SJSA1 (cell line): ENCODE measurements around the gene PRR20D. TPM values are rescaled to one million over a fixed set of nuclear protein-coding genes. Genes with fewer than 3 reads are reported as not detected.

Experiments
- DNase-seq, 2 experiments: peaks; one replicate each; pipeline ENCODE4 v3.0.0-alpha.2; 2015 to 2020; ENCODE audit warnings: low spot score in 2 of 2, low read depth in 1 of 2
- H3K27ac ChIP-seq: fragments of 250-450 bp; sonication (Bioruptor Pico); 2 replicates; pipeline ENCODE4 v1.5.1; 2020; ENCODE audit warnings: mild to moderate bottlenecking, moderate library complexity
- H3K27me3 ChIP-seq: fragments of 250-450 bp; sonication (Bioruptor Pico); replicated peaks from 2 replicates; pipeline ENCODE4 v1.5.1; 2020; ENCODE audit warnings: mild to moderate bottlenecking, moderate library complexity
- H3K36me3 ChIP-seq: fragments of 250-450 bp; sonication (Bioruptor Pico); 2 replicates; pipeline ENCODE4 v1.5.1; 2020; ENCODE audit warnings: mild to moderate bottlenecking
- H3K4me1 ChIP-seq: fragments of 250-450 bp; sonication (Bioruptor Pico); replicated peaks from 2 replicates; pipeline ENCODE4 v1.6.1; 2021; ENCODE audit warnings: mild to moderate bottlenecking
- H3K4me3 ChIP-seq: fragments of 250-450 bp; sonication (Bioruptor Pico); 2 replicates; pipeline ENCODE4 v1.5.1; 2020; ENCODE audit warnings: mild to moderate bottlenecking
- H3K9me3 ChIP-seq: fragments of 250-450 bp; sonication (Bioruptor Pico); replicated peaks from 2 replicates; pipeline ENCODE4 v1.5.1; 2020; ENCODE audit warnings: mild to moderate bottlenecking
- total RNA-seq: library from RNA; depleted of rRNA; stranded (reverse); fragments of >200 nt; shearing (Covaris generic); gene quantifications from 2 replicates; pipeline ENCODE4 v1.2.3, GENCODE V29; 2014; rRNA removed

Gene PRR20D
- total RNA-seq, 1 experiment from 2014 or later = not detected

- Histone ChIP-seq H3K4me3 (no peak overlapping the region), H3K4me1 (no peaks in the 10 kb centered on the region), H3K27me3 (no peaks in the 10 kb centered on the region), H3K9me3 (no peaks in the 10 kb centered on the region), H3K27ac (no peak overlapping the region), H3K36me3 (no peaks in the 10 kb centered on the region)
- DNase-seq = no peak
Observed at GRCh38 chr13:57212989-57213388, 52.6 kb downstream of the PRR20D start.

Other genes with a start within 250 kb of the PRR20D start
- not detected in 2 replicates for gene PRR20A, start 19.7 kb upstream of the PRR20D start, total RNA-seq
- not detected in 2 replicates for gene PRR20B, start 13.1 kb upstream of the PRR20D start, total RNA-seq
- not detected in 2 replicates for gene PRR20C, start 6.6 kb upstream of the PRR20D start, total RNA-seq
- gene PRR20E, start 6.6 kb downstream of the PRR20D start, total RNA-seq = not detected in 2 replicates